SH-SY5Y (cell line): ENCODE data around the gene ZNF823.

Source experiments
- GATA2 ChIP-seq: IDR thresholded peaks from 2 replicates; pipeline ENCODE4 v1.6.1; 2011; ENCODE audit warnings: mild to moderate bottlenecking, low read depth, low read length
- GATA3 ChIP-seq: IDR thresholded peaks from 2 replicates; pipeline ENCODE4 v1.6.1; 2011; ENCODE audit warnings: low read depth, mild to moderate bottlenecking, low read length, moderate library complexity

DNA sequence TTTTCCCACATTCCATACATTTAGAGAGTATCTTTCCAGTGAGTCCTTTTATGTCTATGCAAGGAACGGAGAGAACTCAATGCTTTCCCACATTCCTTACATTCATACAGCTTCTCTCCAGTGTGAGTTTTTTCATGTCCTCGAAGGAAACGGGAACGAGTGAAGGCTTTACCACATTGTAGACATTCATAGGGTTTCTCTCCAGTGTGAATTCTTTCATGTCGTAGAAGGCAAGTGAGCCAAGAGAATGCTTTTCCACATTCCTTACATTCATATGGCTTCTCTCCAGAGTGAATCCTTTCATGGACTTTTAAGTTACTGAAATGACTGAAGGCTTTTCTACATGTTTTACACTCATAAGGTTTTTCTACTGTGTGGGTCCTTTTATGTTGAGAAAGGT is 17.1 kb downstream of the ZNF823 start:
- TF ChIP-seq GATA2 = no peak
- TF ChIP-seq GATA3 = no peak
